Ectodermal cell (in vitro differentiated cells): Measurements from ENCODE around the gene NRTN.
"Not testable (repeated sequence)": the region's sequence is repeated elsewhere in the genome, so short reads cannot be mapped to it uniquely, and the experiment has no call there.

Source experiments
- H3K27ac ChIP-seq: 2 replicates; pipeline ENCODE4 v1.7.0; 2013; ENCODE audit warnings: mild to moderate bottlenecking, low read depth, low read length; ENCODE audit not compliant: insufficient read depth, poor library complexity, severe bottlenecking
- H3K27me3 ChIP-seq: 2 replicates; pipeline ENCODE4 v1.7.0; 2013; ENCODE audit warnings: mild to moderate bottlenecking, low read length; ENCODE audit not compliant: insufficient read depth, control insufficient read depth, poor library complexity, severe bottlenecking
- H3K36me3 ChIP-seq: one replicate; pipeline ENCODE4 v1.7.0; 2013; ENCODE audit warnings: low read length; ENCODE audit not compliant: control insufficient read depth, insufficient read depth
- H3K4me1 ChIP-seq: one replicate; pipeline ENCODE4 v1.7.0; 2013; ENCODE audit warnings: low read length; ENCODE audit not compliant: control insufficient read depth, insufficient read depth
- H3K4me3 ChIP-seq: 2 replicates; pipeline ENCODE4 v1.7.0; 2013; ENCODE audit warnings: low read depth, low read length, control low read depth; ENCODE audit not compliant: insufficient read depth
- H3K9me3 ChIP-seq: 2 replicates; pipeline ENCODE4 v1.7.0; 2013; ENCODE audit warnings: mild to moderate bottlenecking, low read length, moderate library complexity; ENCODE audit not compliant: control insufficient read depth
- WGBS, 2 experiments: methylation state at CpG; one replicate each; pipeline ENCODE4 v1.1.7; 2013; ENCODE audit warnings: missing lambda C conversion rate in 2 of 2; 5-methylcytosine and 5-hydroxymethylcytosine counted together

NRTN gene

DNA sequence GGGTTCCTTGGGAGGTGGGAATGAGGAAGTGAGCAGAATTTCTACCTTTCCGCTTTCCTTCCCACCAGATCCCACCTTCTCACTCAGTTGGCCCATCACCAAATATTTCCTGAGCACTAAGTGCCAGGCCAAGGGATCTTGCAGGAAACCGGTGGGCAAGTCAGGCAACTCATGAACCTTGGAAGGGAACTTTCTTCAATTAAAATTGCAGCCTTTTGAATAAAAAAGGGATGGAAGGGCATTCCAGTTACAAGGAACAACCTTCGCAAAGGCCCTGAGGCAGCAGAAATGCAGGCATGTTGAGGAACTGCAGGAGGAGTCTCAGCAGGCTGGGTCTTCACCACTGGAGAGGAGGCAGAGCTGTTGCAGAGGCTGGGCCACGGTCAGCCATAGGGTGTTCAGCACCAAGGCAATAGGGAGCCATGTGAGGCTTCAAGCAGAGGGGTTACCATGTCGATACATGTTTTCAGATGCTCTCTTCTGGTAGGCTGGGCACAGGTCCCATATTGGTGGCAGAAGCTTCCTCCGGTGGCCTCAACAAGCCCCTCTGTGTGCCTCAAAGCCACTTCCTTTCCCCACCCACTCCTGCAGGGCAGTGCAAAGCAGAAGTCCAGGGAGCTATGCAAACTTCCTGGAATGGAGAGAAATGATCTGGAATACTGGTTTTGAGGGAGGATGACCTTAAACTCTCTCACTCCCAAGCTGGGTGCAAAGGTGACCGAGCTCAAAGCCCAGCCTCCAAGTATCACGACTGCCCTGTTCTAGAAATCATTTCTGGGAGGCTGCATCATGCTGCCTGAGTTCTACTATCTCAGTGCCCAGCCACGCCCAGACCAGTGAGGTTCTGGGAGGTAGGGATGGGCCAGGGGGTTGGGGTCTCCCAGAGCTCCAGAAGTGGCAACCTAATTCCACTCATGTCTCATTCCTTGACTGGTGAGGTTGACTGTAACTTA is 34.5 kb downstream of the NRTN start, which contains the start of gene FUT6:
Gene FUT6, minus strand, starts transcription at position 638 of the 953 bp plus-strand sequence. CDS start 7,135 bp downstream, outside the sequence.
- no peak within 1 kb of the TSS for H3K4me3 ChIP-seq
- no peaks in the 10 kb centered on the region for H3K36me3 ChIP-seq
- H3K27me3 ChIP-seq: peaks cover 1% of the 10 kb centered on the region
- H3K9me3 ChIP-seq: no peaks in the 10 kb centered on the region
- 92 to 93% methylated on average over 9 of the region's 9 CpGs for WGBS, 2 experiments
- no peak within 1 kb of the TSS for H3K27ac ChIP-seq
- H3K4me1 ChIP-seq: no peaks in the 10 kb centered on the region

DNA sequence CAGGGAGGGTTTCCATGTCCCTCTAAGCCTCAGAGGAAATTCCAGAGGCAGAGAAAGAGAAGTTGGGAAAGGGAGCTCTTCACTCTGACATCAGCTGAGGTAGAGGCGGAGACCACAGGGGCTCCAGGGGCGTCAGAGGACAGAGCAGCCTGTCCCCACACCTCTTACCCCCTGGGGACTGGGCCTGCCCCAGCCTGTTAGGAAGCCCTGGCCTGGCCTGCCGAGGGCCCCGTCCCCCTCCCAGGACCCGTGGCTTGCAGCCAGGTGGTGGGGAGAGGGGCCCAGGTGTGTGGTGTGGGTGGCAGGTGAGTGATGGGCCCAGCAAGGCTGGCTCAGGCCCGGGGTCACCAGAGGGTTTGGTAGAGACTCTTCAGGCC is 36.9 kb downstream of the NRTN start:
- WGBS, 2 experiments: 81 to 89% methylated on average over 6 of the region's 6 CpGs
- H3K4me3 ChIP-seq, H3K4me1 ChIP-seq, H3K27ac ChIP-seq, H3K36me3 ChIP-seq, H3K27me3 ChIP-seq, H3K9me3 ChIP-seq: not testable (repeated sequence)

DNA sequence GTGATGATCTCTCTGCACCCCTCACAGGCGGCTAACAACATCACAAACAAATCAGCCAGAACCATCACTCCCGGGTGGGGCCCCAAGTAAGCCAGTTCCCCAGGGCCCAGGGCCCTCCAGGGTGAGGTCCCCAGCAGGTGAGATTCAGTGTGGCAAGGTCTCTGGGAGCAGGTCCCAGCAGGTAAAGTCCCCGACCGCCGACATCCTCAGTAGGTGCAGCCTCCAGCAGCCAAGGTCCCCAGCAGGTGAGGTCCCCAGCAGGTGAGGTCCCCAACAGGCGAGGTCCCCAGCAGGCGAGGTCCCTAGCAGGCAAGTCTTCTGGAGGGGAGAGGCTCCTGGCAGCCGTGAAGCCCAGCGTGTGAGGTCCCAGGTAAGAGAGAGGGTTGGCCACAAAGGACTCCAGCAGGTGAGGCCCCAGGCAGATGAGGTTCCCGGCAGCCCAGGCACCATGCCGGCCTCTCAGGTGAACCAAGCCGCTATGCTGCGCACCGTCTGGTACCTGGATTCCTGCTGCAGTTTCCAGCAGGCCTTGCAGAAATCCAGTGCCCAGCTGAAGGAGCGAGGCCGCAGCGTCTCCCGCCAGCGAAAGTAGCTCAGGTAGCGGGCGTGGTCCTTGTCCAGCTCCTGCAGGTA is 38.5 kb downstream of the NRTN start:
- H3K4me1 ChIP-seq: no peaks in the 10 kb centered on the region

DNA sequence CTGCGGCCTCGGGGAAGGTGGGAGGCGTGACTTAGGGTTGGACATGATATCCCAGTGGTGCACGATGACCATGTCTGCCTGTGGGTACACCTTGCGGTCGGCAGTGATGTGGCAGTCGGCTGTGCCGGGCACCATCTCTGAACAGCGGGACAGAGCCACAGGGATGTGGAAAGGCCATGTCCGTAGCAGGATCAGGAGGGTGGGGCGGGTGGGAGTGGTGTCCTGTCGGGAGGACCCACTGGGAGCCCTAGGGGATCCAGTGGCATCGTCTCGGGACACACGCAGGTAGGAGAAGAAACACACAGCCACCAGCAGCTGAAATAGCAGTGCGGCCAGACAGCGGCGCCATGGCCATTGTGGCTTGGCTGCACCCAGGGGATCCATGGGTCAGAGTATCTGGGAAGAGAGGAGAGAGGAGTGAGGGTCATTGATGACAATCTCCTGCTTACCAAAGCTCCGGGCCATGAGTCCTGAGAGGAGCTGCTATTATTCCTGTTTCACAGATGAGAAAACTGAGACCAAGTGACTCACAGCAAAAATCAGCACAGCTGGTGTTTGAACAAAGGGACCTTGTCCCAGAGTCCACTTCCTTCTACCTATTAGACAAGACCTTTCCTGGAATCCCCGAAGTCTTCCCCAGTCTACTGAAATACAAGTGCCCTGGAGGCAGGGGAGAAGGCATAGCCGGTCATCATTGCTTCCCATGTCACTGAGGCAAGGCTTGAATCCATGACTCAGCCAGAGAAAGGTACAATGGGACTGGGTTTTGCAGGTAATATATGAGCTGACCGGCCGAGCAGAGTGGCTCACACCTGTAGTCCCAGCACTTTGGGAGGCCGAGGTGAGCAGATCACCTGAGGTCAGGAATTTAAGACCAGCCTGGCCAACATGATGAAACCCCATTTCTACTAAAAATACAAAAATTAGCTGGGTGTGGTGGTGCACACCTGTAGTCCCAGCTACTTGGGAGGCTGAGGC is 39.9 kb downstream of the NRTN start:
- H3K4me1 ChIP-seq: no peaks in the 10 kb centered on the region
- H3K36me3 ChIP-seq: no peaks in the 10 kb centered on the region
- no peaks in the 10 kb centered on the region for H3K9me3 ChIP-seq
- H3K27me3 ChIP-seq: no peaks in the 10 kb centered on the region
- H3K27ac ChIP-seq: no peak overlapping the region
- no peak overlapping the region for H3K4me3 ChIP-seq
- 88 to 89% methylated on average over 24 of the region's 24 CpGs for WGBS, 2 experiments

More for the DNA sequence above, 38.5 kb downstream of the NRTN start:
- Histone ChIP-seq H3K27ac (no peak overlapping the region), H3K9me3 (no peaks in the 10 kb centered on the region), H3K4me3 (no peak overlapping the region), H3K36me3 (no peaks in the 10 kb centered on the region), H3K27me3 (no peaks in the 10 kb centered on the region)
- WGBS, 2 experiments: 93% methylated on average over 16 to 19 of the region's 21 CpGs

DNA sequence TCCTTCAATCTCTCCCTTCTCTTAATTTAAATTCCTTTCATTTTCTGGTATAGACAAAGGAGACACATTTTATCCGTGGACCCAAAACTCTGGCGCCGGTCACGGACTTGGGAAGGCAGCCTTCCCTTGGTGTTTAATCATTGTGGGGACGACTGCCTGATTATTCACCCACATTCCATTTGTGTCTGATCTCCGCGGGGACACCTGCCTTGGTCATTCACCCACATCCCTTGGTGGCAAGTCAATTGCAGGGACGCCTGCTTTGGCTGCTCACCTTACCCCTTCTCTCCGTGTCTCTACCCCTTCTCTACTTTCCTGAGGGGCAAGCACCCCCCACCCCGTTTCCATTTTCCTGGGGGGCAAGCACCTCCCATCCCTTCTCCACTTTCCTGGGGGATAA is 43.0 kb downstream of the NRTN start:
- 89 to 92% methylated on average over 10 of the region's 10 CpGs for WGBS, 2 experiments
- not testable (repeated sequence) for H3K36me3 ChIP-seq, H3K27ac ChIP-seq, H3K27me3 ChIP-seq, H3K4me3 ChIP-seq, H3K9me3 ChIP-seq, H3K4me1 ChIP-seq

DNA sequence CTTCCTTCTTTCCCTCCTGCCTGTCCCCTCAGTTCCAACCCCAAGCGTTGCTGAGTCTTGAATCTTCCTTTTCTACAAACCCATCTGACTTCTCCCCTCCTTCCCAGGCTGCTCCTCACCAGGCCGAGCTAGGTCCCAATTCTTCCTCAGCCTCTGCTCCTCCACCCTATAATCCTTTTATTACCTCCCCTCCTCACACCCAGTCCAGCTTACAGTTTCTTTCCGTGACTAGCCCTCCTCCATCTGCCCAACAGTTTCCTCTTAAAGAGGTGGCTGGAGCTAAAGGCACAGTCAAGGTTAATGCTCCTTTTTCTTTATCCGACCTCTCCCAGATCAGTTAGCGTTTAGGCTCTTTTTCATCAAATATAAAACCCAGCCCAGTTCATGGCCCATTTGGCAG is 43.8 kb downstream of the NRTN start:
- not testable (repeated sequence) for H3K27me3 ChIP-seq, H3K4me3 ChIP-seq, H3K9me3 ChIP-seq, H3K4me1 ChIP-seq, H3K36me3 ChIP-seq, H3K27ac ChIP-seq
- 88 to 91% methylated on average over 5 of the region's 5 CpGs for WGBS, 2 experiments

DNA sequence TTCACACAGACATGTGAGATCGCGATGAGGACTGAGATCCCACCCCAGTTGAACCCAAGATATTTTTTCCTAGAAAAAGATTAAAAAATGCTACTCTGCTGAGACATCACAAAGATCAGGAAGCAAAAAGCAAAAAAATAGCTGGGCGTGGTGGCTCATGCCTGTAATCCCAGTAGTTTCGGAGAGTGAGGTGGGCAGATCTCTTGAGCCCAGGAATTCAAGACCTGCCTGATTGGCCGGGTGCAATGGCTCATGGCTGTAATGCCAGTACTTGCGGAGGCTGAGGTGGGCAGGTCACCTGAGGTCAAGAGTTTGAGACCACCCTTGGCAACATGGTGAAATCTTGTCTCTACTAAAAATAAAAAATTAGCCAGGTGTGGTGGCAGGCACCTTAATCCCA is 45.3 kb downstream of the NRTN start:
- whole genome bisulfite sequencing, 2 experiments: 89 to 91% methylated on average over 6 of the region's 6 CpGs
- Histone ChIP-seq H3K36me3 (no peaks in the 10 kb centered on the region), H3K27ac (no peak overlapping the region), H3K4me1 (no peaks in the 10 kb centered on the region), H3K27me3 (no peaks in the 10 kb centered on the region), H3K4me3 (no peak overlapping the region), H3K9me3 (no peaks in the 10 kb centered on the region)

DNA sequence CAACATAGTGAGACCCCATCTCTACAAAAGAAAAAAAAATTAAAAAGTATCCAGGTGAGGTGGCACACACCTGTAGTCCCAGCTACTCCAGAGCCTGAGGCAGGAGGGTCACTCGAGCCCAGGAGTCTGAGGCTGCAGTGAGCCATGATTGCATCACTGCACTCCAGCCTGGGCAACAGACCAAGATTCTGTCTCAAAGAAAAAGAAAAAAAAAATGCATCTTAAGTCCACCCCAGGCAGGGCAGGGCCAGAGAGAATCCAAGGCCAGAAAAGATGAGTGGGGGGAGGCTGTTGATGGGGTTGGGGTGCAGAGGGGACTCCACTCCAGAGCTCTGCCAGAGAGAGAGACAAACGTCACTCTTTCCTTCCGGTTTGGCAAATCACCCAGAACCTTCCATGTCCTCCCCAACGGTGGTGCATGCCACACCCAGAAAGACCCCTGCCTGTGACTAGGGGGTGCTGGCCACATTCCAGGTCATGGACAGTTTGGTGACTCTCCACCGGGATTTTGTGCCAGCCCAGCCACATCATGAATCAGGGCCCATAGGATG is 46.0 kb downstream of the NRTN start:
- Histone ChIP-seq H3K27me3 (no peaks in the 10 kb centered on the region), H3K4me3 (no peak overlapping the region), H3K27ac (no peak overlapping the region), H3K4me1 (peaks cover 2% of the 10 kb centered on the region), H3K36me3 (no peaks in the 10 kb centered on the region), H3K9me3 (no peaks in the 10 kb centered on the region)
- WGBS, 2 experiments: 82 to 90% methylated on average over 5 of the region's 5 CpGs

DNA sequence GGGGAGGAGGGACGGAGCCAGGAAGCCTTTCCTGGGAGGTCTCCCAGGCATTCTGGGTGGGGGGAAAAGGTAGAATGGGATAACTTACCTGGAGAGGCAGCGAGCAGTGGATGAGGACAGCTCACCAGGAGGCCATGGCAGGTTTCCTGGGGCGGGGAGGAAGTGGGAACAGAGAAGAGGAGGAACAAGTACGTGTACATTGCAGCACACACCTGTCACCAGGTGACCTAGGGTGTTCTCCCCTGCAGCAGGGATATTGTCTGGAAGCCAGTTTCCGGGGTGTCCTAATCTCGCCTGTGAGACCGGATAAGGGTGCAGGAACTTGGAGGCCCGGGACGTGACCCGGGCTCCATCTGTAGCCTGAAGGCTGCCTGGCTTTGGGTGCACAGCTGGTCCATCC is 46.4 kb downstream of the NRTN start, which contains the start of gene FUT3:
Gene FUT3, minus strand, starts transcription at position 148 of the 400 bp plus-strand sequence.
- Histone ChIP-seq H3K27me3 (no peaks in the 10 kb centered on the region), H3K36me3 (no peaks in the 10 kb centered on the region), H3K4me3 (no peak within 1 kb of the TSS), H3K9me3 (no peaks in the 10 kb centered on the region), H3K4me1 (peaks cover 4% of the 10 kb centered on the region), H3K27ac (no peak within 1 kb of the TSS)
- WGBS, 2 experiments: 90 to 92% methylated on average over 10 of the region's 10 CpGs
